GM18861 (cell line): ENCODE results near the gene TOMM40L.

Experiments
- ATAC-seq: cut with Tn5 transposase; IDR thresholded peaks from one replicate; pipeline ENCODE4 v1.9.1; 2021; ENCODE audit not compliant: unreplicated experiment

The TOMM40L gene

DNA sequence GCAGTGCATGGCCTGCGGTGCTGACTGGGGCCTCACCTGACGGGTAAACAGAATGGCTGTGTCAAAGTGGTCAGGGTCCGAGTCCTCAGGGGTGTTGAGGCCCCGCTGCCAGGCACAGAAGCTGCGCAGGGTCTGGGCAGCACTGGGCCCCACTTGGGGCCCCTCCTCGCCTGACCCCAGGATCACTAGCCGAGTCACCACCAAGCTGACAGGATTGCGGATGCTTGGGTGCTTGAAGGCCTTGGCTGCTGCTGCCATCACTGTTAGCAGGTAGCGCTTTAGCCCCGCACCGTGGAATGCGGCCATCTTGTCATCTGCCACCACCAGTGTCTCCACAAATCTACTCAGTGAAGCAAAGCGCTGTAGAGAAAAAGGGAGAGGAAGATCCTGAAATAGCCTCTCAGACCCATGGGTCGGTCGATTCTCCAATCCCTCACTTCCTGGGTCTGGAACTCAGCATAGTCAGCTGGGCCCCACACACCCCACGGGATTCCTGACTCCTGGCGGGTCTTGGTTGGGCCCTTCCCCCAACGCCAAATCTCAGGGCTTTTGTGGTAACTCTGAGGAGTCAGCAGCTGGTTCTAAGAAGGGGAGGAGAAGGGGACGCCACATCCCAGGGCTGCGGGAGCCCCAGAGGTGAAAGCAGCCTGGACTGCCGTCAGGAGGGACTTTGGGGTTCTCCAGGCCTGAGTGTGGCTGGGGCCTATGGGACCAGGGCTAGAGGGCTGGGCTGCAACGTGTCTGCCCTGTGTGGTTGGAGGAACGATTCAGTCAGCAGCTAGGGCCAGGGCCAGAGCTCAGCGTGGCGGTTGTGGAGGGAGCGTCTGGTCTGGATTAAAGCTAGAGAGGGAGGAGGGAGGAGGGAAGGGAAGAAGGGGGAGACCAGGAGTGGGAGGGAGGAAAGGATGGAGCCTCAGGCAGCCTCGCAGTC is 29.1 kb upstream of the TOMM40L start:
- no peak for ATAC-seq

DNA sequence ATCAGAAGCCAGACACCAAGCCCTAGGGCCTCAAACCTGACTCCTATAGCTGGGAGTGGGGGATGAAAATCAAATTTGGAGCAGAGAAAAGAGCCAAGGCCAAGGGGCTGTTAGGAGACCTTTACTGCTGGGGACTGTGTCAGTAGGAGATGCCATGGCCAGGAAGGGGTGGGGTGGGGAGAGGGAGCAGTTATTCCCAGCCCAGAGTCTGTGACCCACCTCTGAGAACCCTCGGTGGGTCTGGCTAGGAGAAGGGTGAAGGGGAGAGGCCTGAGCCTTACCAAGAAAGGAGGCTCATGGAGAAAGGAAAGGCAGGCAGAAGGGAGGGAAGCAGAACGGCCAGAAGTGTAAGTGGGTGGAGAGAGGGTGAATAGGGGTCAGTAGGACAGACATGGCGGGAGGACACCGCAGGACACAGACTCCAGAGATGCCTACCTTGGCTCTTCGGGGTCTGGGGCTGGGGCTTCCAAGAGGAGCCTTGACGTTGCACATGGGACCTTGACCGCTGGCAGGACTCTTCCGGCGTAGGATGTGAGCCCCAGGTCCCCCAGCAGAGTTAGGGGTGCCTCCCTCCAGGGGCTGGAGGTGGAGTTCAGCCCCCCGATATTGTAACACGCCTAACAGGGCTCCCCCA is 28.2 kb upstream of the TOMM40L start:
- no peak for ATAC-seq

DNA sequence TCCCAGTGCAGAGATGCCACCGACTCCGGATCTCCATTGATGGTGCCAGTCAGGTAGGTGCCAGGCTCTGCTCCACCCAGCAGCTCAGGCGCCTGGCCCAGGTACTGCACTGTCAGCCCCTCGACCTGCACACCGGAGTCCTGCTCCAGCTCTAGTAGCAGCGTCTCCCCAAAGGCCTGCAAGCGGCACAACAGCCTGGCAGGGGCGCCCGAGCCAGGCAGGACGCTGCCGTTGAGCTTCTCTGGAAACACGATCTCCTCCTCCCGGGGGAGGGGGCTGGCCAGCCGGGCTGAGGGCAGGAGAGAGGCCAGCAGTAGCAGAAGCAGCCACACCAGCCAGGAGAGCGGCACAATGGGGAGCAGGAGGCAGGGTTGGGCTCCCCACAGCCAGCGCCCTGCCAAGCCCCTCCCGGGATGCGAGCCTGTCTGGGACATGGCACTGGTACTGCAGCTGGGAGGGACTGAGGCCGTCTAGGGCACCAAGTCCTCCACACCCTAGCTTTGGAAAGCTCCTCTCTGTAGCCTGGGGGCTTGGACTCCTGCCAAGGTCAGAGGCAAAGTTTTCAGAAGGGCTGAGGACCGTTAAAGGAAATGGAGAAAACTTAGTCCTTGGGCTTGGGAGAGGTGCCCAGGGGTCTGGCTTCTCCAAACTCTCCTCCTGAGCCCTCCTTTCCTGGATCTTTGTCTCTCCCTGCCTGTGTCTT is 27.5 kb upstream of the TOMM40L start:
- ATAC-seq = no peak

DNA sequence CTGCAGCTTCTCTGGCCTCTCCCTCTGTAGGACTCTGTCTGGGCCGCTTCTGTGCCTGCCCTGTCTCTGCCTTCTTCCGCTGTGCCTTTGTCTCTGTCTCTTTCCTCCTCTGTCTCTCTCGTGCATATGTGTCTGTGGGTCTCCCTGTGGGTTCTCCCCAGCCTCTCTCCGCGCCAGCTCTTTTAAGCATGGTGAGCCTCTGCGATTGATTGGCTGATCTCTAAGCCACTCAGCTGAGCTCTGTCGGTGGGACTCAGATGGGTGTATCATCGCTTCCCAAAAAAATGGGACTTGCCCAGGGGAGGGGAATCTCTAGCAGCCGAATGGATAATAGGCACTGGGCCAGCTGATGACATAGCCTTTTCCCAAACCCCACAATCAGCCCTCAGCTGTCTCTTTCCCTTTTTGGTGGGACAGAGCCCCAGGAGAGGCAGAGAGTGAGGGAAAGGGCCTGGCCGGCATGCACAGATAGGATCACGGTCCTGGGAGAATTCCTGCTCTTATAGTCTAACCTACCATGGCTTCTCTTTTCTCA is 26.9 kb upstream of the TOMM40L start, which contains the start of gene ADAMTS4:
Gene ADAMTS4, minus strand, starts transcription at position 158 of the 535 bp plus-strand sequence. CDS start 427 bp downstream, outside the sequence.
- no peak for ATAC-seq

DNA sequence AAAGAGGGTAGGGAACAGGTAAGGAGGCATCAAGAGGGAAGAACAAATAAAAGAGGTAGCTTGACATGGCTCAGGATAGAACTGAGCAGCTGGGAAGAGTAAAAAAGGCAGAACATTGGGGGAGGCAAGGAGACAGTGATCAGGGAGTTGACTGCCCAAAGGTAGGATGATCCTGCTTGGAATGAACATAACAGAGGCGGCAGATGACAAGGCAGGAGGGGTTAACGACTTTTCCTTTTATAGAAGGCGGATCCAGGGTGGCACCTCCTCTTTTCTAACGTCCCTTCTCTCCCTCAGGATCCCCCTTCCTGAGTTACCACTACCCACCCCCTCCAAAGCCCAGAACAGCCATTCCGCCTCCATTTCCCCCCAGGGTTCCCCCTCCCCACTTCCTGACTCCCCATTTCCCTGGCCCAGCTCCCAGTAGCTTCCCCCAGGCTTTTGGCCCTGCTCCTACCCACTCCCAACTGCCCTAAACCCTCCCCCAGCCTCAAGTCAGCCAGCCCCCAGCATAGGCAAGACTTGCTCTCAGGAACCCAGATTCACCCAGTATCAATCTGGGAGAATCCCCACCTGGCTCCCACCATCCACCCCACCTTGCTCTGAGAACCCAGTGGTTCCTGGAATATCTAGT is 26.2 kb upstream of the TOMM40L start:
- ATAC-seq = no peak

DNA sequence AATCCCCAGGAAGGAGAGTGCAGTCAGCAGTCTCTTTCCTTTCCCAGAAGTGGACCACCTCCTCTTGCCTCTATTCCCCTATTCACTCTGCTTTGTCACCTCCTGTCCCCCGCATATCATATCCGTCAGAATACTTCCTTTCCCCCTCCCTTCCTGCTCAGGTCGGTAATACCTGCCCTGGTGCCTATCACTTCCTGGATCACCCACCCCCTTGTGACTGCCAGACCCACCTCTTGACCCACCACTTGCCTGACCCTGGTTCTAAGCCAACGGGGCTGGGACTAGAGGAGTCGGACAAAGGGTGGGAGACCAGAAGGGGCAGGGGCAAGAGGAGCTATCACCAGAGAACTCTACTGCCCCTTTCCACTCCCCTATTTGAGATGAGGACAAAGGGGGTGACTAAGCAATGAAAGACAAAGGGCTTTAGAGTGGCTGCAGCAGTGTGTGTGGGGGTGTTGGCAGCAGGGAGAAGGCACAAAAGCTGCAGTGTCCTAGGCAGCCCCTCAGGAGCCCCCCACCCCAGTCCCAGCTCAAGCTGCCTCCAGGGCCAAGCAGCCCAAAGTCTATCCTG is 25.4 kb upstream of the TOMM40L start:
- ATAC-seq = no peak

DNA sequence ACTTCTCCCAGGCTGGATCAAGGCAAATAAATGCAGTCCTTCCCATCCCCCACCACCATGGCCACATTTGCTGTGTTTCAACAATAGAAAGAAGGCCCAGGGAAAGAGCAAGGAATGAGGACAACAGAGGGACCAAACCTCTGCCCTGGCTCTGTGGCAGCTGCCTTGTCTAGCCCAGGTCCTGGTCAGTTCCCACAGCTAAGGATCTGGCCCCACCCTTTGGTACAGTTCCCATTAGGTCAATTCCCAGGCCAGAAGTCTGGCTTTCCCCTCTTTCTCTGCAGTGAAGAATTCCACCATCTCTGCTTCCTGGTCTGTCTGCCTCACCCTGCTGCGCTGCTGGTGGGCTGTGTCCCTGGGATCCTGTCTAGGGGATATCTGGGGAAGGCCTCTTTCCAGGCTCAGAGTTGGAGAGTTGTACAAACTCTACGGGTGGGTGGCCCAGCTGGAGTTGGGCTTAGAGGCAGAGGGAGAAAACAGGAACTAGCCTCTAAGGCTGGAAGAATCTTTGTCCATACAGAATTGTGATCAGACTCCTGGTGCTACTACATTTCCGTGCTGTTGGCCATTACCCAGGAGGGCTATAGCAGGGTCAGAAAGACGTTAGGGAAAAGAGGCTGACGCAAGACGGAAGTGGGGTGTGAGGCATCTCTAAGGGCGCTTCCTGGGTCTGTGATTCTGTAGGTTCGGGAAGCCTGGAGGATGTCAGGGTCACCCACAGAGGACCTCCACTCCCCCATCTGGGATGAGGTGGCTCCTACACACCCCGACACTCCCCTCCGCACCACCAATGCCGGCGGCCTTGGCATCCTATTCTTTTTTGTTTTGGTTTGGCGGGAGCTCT is 24.6 kb upstream of the TOMM40L start:
- ATAC-seq = no peak

DNA sequence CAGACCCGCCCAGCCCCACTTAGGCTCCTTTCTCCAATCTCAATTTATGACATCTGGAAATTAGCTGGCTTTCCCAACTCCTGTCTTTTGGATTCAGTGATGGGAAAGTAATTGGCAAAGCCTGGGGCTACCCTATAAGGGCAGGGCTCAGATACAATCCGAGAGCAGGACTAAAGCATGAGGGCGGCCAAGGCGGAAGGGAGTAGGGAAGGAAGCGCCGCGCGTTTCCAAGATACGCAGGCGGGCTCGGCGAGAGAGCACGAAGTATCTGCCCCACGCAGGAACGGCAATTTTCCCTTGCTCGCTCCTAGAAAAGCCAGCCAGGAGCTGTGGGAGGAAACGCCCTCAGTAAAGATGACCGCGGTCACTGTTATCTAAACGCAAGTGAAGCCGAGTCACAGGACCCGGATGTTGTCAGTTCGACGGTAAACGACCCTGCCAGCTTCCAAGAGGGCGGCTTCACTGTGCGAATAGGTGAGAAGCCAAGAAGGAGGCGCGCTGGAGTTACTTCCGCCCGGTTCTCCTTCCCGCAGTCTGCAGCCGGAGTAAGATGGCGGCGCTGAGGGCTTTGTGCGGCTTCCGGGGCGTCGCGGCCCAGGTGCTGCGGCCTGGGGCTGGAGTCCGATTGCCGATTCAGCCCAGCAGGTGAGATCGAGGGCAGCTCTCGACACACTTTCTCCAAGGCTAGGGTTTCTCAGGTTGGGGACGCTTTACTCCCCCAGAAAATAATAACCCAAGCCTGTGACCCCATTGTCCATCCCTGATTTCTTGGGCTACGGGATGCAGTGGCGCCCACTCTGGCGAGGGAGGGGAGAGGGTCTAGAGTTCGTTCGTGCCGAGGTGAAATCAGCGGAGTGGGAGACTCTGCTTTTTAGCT is 23.8 kb upstream of the TOMM40L start, which contains the start of gene NDUFS2:
Gene NDUFS2, plus strand, starts transcription at position 532 of the 877 bp plus-strand sequence. Its CDS starts 19 bp downstream, at position 551.
- peak; percentile 87 for ATAC-seq

DNA sequence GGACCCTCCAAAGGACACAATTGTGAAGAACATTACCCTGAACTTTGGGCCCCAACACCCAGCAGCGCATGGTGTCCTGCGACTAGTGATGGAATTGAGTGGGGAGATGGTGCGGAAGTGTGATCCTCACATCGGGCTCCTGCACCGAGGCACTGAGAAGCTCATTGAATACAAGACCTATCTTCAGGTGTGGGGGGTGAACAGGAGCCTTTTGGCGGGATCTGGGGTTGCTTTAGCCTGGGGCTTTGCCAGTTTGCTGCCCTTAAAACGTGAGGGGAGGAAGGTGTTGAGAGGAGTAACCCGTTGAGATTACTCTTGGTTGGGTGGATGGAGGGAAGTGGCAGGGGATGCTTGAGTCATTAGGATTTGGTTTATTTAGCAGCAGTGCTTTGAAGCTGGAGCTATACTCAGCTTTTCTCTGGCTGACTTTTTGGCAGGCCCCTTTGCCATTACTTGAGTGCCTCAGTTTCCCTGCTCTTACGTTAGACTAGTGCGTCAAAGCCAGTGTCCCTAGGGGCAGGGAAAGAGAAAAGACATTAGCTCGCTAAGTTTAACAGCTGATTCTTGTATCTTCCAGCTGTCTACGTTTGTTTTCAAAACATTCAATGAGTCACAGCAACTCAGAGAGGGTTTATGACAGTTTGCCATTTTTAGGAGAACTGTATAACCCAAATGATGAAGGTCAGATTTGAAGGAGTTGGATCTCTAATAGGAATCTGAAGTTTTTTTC is 19.3 kb upstream of the TOMM40L start:
- ATAC-seq = no peak

DNA sequence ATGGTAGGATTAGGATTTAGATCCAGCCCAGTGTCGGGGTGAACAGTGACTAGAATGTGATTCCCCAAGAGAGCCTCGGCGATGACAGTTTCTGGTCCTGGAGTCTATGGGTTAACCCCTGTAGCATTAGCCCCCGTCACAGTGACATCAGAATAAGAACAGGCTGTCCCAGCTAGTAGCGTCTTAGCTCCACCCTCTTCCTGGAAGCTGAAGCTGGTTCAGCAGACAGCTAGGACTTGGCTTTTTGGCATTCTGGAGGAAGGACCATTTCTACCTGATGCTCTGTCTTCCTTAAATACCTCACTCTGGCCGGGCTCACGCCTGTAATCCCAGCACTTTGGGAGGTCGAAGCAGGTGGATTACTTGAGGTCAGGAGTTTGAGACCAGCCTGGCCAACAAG is 18.7 kb upstream of the TOMM40L start:
- ATAC-seq = no peak

DNA sequence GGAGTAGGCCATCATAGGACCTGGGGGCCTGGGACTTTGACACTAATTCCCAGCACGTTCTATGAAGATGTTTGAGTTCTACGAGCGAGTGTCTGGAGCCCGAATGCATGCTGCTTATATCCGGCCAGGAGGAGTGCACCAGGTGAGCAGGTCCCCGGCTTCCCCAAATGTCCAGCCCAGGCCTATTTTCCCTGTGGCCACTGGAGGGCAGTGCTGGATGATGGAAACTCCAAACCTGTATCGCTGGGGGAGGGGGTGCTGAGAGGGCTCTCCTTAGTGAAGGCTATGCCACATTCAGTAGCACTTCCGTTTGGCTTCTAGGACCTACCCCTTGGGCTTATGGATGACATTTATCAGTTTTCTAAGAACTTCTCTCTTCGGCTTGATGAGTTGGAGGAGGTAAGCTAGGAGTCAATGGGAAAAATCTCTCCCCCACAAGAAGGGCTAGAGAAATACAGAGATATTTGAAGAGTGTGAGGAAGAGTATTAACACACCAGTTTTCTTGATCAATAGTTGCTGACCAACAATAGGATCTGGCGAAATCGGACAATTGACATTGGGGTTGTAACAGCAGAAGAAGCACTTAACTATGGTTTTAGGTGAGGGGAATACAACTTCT is 16.0 kb upstream of the TOMM40L start:
- peak; percentile 60 for ATAC-seq

DNA sequence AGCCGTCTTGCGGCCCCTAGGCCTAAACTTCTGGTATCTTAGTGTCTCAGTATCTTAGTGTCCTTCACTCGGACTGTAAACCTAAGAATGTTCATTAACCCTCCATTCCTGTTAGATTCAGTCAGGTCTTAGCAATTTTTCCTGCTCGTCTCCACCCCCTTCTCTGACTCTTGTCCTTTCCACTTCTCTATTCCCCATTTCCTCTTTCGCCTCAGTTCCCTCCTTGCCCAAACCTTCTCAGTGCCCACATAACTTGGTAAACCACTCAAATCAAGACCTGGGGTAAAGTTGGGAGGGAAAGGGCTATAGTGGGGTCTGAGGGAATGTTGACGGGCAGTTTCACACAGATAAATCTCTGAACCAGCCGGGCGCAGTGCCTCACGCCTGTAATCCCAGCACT is 11.5 kb upstream of the TOMM40L start:
- ATAC-seq = no peak

DNA sequence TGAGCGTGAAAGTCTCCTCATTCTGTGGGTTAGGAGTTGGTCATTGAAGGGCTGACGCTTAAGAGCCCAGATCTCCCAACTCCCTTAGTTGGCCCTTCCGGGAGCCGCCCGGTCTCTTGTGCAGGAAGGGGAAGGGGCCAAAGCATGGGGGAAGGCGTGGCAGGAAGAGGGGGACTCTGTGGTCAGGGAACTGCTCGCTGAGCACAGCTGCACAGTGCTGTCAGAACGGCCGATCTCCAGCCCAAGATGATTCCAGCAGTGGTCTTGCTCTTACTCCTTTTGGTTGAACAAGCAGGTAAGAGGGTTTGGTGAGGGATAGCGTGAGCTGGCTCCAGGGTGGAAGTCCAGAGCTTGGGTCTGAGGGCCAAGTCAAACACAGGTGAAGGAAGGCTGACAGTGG is 10.8 kb upstream of the TOMM40L start, which contains the start of gene FCER1G:
Gene FCER1G, plus strand, starts transcription at position 220 of the 400 bp plus-strand sequence. Its CDS starts 27 bp downstream, at position 247.
- ATAC-seq = no peak

DNA sequence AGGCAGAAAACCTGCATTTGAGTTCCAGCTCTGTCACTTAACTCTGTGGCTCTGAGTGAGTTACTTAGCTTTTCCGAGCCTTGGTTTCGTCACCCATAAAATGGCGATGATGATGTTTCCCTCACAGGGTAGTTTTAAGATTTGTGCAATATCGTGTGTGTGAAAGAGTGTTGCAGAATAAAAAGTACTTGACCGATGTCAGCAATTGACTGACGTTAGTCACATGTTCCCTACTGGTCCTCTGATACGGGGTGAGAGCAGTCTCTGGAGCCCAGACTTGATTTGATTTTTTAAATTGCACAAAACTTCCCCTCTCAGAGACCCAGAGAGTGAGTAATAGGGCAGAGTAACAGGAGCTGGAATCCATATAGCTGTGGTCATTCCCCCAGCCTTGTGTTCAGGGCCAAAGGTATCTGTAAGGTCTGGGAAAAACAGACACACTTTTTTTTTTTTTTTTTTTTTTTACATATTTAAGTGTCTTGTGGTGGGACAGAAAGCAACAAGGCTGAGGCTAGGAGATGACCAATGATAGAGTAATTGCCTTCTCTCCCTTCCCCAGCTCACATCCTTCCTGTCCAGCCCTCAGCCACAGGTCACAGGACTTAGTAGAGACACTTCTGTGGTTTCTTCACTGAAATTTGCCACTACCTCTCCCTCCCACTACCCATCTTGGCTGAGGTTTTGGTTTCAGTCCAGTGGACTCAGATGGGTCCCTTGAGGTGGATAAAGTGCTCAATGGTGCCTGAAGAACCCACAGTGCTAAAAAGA is 8.7 kb upstream of the TOMM40L start:
- peak; percentile 89 for ATAC-seq

DNA sequence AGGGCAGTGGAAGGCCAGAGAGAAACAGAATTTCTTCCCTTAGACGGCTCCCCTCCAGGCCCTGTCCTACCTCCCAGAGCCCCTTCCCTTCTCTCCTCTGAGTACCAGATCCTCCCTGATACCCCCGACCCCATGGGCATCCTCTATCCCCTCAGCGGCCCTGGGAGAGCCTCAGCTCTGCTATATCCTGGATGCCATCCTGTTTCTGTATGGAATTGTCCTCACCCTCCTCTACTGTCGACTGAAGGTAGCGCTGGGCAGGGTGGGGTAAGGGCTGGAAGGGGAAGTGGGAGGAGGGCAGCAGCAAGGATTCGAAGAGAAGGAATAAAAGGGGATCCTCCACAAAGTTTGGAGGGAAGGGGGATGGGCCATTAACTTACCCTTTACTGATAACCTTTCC is 8.0 kb upstream of the TOMM40L start:
- no peak for ATAC-seq

DNA sequence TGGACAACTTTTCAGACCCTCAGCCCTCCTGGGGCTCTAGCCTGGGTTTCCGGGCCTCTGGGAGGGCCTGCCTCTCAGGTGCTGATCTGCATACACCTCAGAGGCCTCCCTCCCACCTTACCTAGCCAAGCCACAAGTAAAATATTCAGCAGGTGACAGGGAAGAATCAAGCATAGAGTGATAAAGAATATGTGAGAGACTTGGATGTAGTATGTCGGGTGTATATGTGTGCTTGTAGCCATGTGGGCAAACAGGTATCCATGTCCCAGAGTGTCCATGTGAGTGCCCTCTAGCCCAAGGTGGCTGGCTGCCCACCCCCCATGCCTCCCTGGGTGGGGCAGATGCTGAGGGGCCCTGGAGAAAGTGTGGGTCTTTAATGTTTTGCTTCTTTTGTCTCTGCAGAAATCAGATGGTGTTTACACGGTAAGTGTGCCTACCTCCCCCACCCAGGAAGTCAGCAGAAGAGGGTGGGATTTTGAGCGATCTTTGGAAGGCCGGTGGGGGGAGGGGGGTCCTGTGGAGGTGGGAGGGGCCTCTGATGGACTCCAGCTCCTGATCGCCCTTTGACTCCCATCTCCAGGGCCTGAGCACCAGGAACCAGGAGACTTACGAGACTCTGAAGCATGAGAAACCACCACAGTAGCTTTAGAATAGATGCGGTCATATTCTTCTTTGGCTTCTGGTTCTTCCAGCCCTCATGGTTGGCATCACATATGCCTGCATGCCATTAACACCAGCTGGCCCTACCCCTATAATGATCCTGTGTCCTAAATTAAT is 7.4 kb upstream of the TOMM40L start:
- no peak for ATAC-seq
